Activated CD4-positive, CD25-positive, alpha-beta regulatory T cell treated with anti-CD3 and anti-CD28 coated beads, Interleukin-2, amount 50 U/mL, for 24 hours (primary cell): Measurements from ENCODE around the gene NR1H3.
"Not testable (repeated sequence)": the region's sequence is repeated elsewhere in the genome, so short reads cannot be mapped to it uniquely, and the experiment has no call there.

ENCODE experiments used
- ATAC-seq, 2 donors: fragments of 150-1000 bp; cut with Tn5 transposase; one replicate each; pipeline ENCODE4 v1.10.0; 2021; ENCODE audit warnings: mild to moderate bottlenecking in 1 of 2, moderate library complexity in 1 of 2

The NR1H3 gene

GRCh38 chr11:47308050-47308823 lies 50.4 kb downstream of the NR1H3 start:
- no peak for ATAC-seq

GRCh38 chr11:47314992-47315391 lies 57.2 kb downstream of the NR1H3 start:
- ATAC-seq = no peak

- ATAC-seq = not testable (repeated sequence)
Observed at GRCh38 chr11:47316501-47316900, 58.7 kb downstream of the NR1H3 start.

GRCh38 chr11:47317064-47317828 lies 59.5 kb downstream of the NR1H3 start:
- peak in 1 of 2 donors; percentile 49 for ATAC-seq

DNA sequence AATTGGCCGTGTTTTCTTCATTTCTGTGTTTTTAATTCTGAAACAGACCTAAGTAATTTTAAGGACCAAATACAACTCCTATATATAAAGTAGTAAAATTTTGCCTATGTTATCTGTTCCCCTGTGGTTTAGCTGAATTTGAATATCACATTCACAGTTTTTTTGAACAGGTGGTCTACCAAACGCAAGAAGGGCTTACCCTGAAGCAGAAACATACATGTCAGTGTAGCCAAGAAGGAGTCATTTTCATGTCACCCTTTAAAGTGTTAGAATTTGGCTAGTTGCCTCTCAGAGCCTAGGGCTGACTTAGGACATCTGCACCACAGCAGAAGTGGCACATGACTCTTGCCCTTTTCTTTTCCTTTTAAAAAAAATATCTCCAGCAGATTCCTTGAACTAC lies 60.4 kb downstream of the NR1H3 start:
- no peak for ATAC-seq
